HCT116 (cell line): Measurements from ENCODE around the gene TMEM232.

Source experiments
- CBX3 ChIP-seq: IDR thresholded peaks from 2 replicates; pipeline ENCODE4 v1.6.1; 2012; ENCODE audit warnings: low read depth
- CEBPB ChIP-seq: IDR thresholded peaks from 2 replicates; pipeline ENCODE4 v1.6.1; 2012; ENCODE audit warnings: low read depth
- CTCF ChIP-seq, 3 experiments: fragments of 200-600 bp in 1 of 3; sonication (generic) in 1 of 3; IDR thresholded peaks in 2 of 3; conservative IDR thresholded peaks in 1 of 3; 2 replicates each; pipeline ENCODE4 v1.5.1; 2012 to 2017; ENCODE audit warnings: low read depth in 2 of 3, low read length in 2 of 3, antibody characterized with exemption in 1 of 3, borderline replicate concordance in 1 of 3, control low read depth in 1 of 3, mild to moderate bottlenecking in 1 of 3, mixed read lengths in 1 of 3, mixed run types in 1 of 3, moderate library complexity in 1 of 3; ENCODE audit not compliant: insufficient read depth in 1 of 3
- EZH2 ChIP-seq: fragments of 200-600 bp; sonication (generic); IDR thresholded peaks from 2 replicates; pipeline ENCODE4 v1.6.1; 2017; ENCODE audit warnings: antibody characterized with exemption, mixed run types
- EZH2phosphoT487 ChIP-seq: fragments of 200-600 bp; IDR thresholded peaks from 2 replicates; pipeline ENCODE4 v1.6.1; 2018; ENCODE audit warnings: antibody characterized with exemption, borderline replicate concordance
- MAX ChIP-seq: IDR thresholded peaks from 2 replicates; pipeline ENCODE4 v1.6.1; 2012
- POLR2A ChIP-seq: IDR thresholded peaks from 2 replicates; pipeline ENCODE4 v1.7.0; 2011; ENCODE audit warnings: borderline replicate concordance; ENCODE audit not compliant: insufficient read depth, insufficient read length; ENCODE audit errors: extremely low read depth
- RAD21 ChIP-seq: IDR thresholded peaks from 2 replicates; pipeline ENCODE4 v1.6.1; 2012; ENCODE audit warnings: low read depth, mild to moderate bottlenecking
- REST ChIP-seq: IDR thresholded peaks from 2 replicates; pipeline ENCODE4 v1.6.1; 2012; ENCODE audit warnings: low read depth
- SP1 ChIP-seq: IDR thresholded peaks from 2 replicates; pipeline ENCODE4 v1.6.1; 2012; ENCODE audit warnings: low read depth
- TCF7L2 ChIP-seq: IDR thresholded peaks from 2 replicates; pipeline ENCODE4 v1.7.0; 2011; ENCODE audit warnings: borderline replicate concordance, inconsistent platforms; ENCODE audit not compliant: insufficient read depth, insufficient read length; ENCODE audit errors: extremely low read depth
- YY1 ChIP-seq: IDR thresholded peaks from 2 replicates; pipeline ENCODE4 v1.6.1; 2011; ENCODE audit warnings: low read length, low read depth, moderate library complexity, mild to moderate bottlenecking; ENCODE audit not compliant: insufficient replicate concordance; ENCODE audit errors: extremely low read depth
- ZNF274 ChIP-seq: fragments of 200-500 bp; sonication (Bioruptor generic); IDR thresholded peaks from 2 replicates; pipeline ENCODE4 v1.6.1; 2014; ENCODE audit warnings: mild to moderate bottlenecking, low read depth, low read length, inconsistent platforms

- no peak for TF ChIP-seq TCF7L2
- TF ChIP-seq CTCF (IDR thresholded peaks at IDR 0.05 in 2 of 3, conservative IDR thresholded peaks at IDR 0.05 in 1 of 3; ENCODE audit: borderline replicate concordance in 1 of 3, insufficient read depth in 1 of 3, low read depth in 2 of 3, low read length in 2 of 3) = no peak
- no peak for TF ChIP-seq REST
- TF ChIP-seq SP1 = no peak
- no peak for TF ChIP-seq POLR2A
- no peak for TF ChIP-seq CBX3
- no peak for TF ChIP-seq RAD21
- TF ChIP-seq YY1 = no peak
- no peak for TF ChIP-seq MAX
- TF ChIP-seq CEBPB = no peak
- TF ChIP-seq ZNF274 = no peak
- TF ChIP-seq EZH2 = no peak
- TF ChIP-seq EZH2phosphoT487 = no peak
These were observed 21.1 kb downstream of the TMEM232 start for GRCh38 chr5:110705349-110705748.
